Muscle of arm (tissue), 12 donors: ENCODE data around the gene OOSP3. TPM values are rescaled to one million over a fixed set of nuclear protein-coding genes. Genes with fewer than 3 reads are reported as not detected.
"Not testable (repeated sequence)": the region's sequence is repeated elsewhere in the genome, so short reads cannot be mapped to it uniquely, and the experiment has no call there.

Source experiments
- DNase-seq: peaks from one replicate; pipeline ENCODE4 v3.0.0-alpha.2; 2013
- polyA plus RNA-seq, 12 donors: library from polyadenylated mRNA; unstranded; fragments of 120-200 nt; gene quantifications; one replicate each; pipeline ENCODE4 v1.2.1, GENCODE V29; 2013; ENCODE audit not compliant: insufficient read length in 12 of 12

OOSP3 gene
- polyA plus RNA-seq, 12 donors = not detected

- DNase-seq = no peak
These were observed 2.6 kb upstream of the OOSP3 start for GRCh38 chr11:59875856-59876519.

- no peak for DNase-seq
These were observed 1.3 kb upstream of the OOSP3 start for GRCh38 chr11:59877325-59877724.

GRCh38 chr11:59877784-59878183 is 798 bp upstream of the OOSP3 start:
- no peak for DNase-seq

GRCh38 chr11:59879567-59879966 is 985 bp downstream of the OOSP3 start:
- no peak for DNase-seq

- no peak for DNase-seq
These were observed 5.0 kb downstream of the OOSP3 start for GRCh38 chr11:59883597-59883996.

GRCh38 chr11:59887156-59887555 is 8.6 kb downstream of the OOSP3 start:
- DNase-seq = not testable (repeated sequence)

GRCh38 chr11:59891781-59892181 is 13.2 kb downstream of the OOSP3 start:
- no peak for DNase-seq

- no peak for DNase-seq
These were observed 16.0 kb downstream of the OOSP3 start for GRCh38 chr11:59894616-59895015.

- no peak for DNase-seq
These were observed 19.5 kb downstream of the OOSP3 start for GRCh38 chr11:59898046-59898445.

GRCh38 chr11:59898650-59899049 is 20.1 kb downstream of the OOSP3 start:
- DNase-seq = no peak

GRCh38 chr11:59899532-59899931 is 20.9 kb downstream of the OOSP3 start:
- DNase-seq = no peak

- no peak for DNase-seq
These were observed 22.0 kb downstream of the OOSP3 start for GRCh38 chr11:59900366-59901126.

- DNase-seq = peak; percentile 2
These were observed 22.7 kb downstream of the OOSP3 start for GRCh38 chr11:59901306-59901705.

- DNase-seq = not testable (repeated sequence)
These were observed 25.0 kb downstream of the OOSP3 start for GRCh38 chr11:59903569-59903968.

GRCh38 chr11:59918480-59918879 is 39.9 kb downstream of the OOSP3 start:
- no peak for DNase-seq

- DNase-seq = no peak
These were observed 40.5 kb downstream of the OOSP3 start for GRCh38 chr11:59918987-59919589.

GRCh38 chr11:59923813-59924212 is 45.2 kb downstream of the OOSP3 start:
- DNase-seq = no peak

GRCh38 chr11:59931688-59932087 is 53.1 kb downstream of the OOSP3 start:
- DNase-seq = no peak

- DNase-seq = no peak
These were observed 59.5 kb downstream of the OOSP3 start, which contains the start of gene OOSP1 for GRCh38 chr11:59938132-59938531. Gene OOSP1 (plus strand): TSS chr11:59938432. CDS start chr11:59938455, 23 bp downstream.

GRCh38 chr11:59938718-59939117 is 60.1 kb downstream of the OOSP3 start:
- DNase-seq = no peak

- no peak for DNase-seq
These were observed 60.9 kb downstream of the OOSP3 start for GRCh38 chr11:59939482-59939881.

GRCh38 chr11:59941091-59941490 is 62.5 kb downstream of the OOSP3 start:
- DNase-seq = no peak
